H9 (cell line): Measurements from ENCODE around the gene WDR74. TPM values are rescaled to one million over a fixed set of nuclear protein-coding genes. Genes with fewer than 3 reads are reported as not detected.
A peak's percentile ranks its signal among the peaks of the same experiment; 100 is the strongest.

ENCODE experiments used
- DNase-seq: peaks from one replicate; pipeline ENCODE4 v3.0.0-alpha.2; 2017
- H2AFZ ChIP-seq: one replicate; pipeline ENCODE4 v1.6.1; 2013; ENCODE audit warnings: mild to moderate bottlenecking, low read length, control low read depth, moderate library complexity
- H2AK5ac ChIP-seq: 2 replicates; pipeline ENCODE4 v1.6.1; 2013; ENCODE audit warnings: low read length, control low read depth, mixed read lengths; ENCODE audit not compliant: insufficient read length
- H2BK120ac ChIP-seq: one replicate; pipeline ENCODE4 v1.6.1; 2013; ENCODE audit warnings: low read depth, mild to moderate bottlenecking, low read length, control low read depth, inconsistent platforms; ENCODE audit not compliant: poor library complexity, severe bottlenecking
- H2BK12ac ChIP-seq: 2 replicates; pipeline ENCODE4 v1.6.1; 2013; ENCODE audit warnings: low read length, control low read depth, mixed read lengths, low read depth; ENCODE audit not compliant: insufficient read length
- H2BK15ac ChIP-seq: 2 replicates; pipeline ENCODE4 v1.6.1; 2013; ENCODE audit warnings: low read depth, low read length, control low read depth
- H2BK20ac ChIP-seq: one replicate; pipeline ENCODE4 v1.6.1; 2013; ENCODE audit warnings: low read depth, mild to moderate bottlenecking, low read length, control low read depth, inconsistent platforms; ENCODE audit not compliant: poor library complexity, severe bottlenecking
- H2BK5ac ChIP-seq: 2 replicates; pipeline ENCODE4 v1.6.1; 2013; ENCODE audit warnings: low read length, control low read depth, mixed read lengths; ENCODE audit not compliant: insufficient read length
- H3K14ac ChIP-seq: 2 replicates; pipeline ENCODE4 v1.6.1; 2013; ENCODE audit warnings: low read length, control low read depth; ENCODE audit not compliant: insufficient read depth
- H3K18ac ChIP-seq: 2 replicates; pipeline ENCODE4 v1.6.1; 2013; ENCODE audit warnings: low read depth, mild to moderate bottlenecking, mixed read lengths, low read length, control low read depth; ENCODE audit not compliant: insufficient read length
- H3K23ac ChIP-seq: 2 replicates; pipeline ENCODE4 v1.6.1; 2013; ENCODE audit warnings: low read length, control low read depth, mixed read lengths, low read depth; ENCODE audit not compliant: insufficient read length
- H3K23me2 ChIP-seq: 2 replicates; pipeline ENCODE4 v1.6.1; 2013; ENCODE audit warnings: low read depth, mild to moderate bottlenecking, mixed read lengths, low read length, control low read depth; ENCODE audit not compliant: insufficient read length, poor library complexity, severe bottlenecking
- H3K27ac ChIP-seq: 2 replicates; pipeline ENCODE4 v1.5.1; 2013; ENCODE audit warnings: low read length, control low read depth, mixed read lengths, low read depth; ENCODE audit not compliant: insufficient read length
- H3K27me3 ChIP-seq: 2 replicates; pipeline ENCODE4 v1.6.1; 2013; ENCODE audit warnings: low read length, control low read depth, inconsistent platforms; ENCODE audit not compliant: insufficient read depth
- H3K4ac ChIP-seq: 2 replicates; pipeline ENCODE4 v1.6.1; 2013; ENCODE audit warnings: low read depth, mild to moderate bottlenecking, control low read depth, inconsistent platforms, low read length, moderate library complexity
- H3K4me1 ChIP-seq: 2 replicates; pipeline ENCODE4 v1.6.1; 2013; ENCODE audit warnings: low read length, control low read depth, inconsistent platforms; ENCODE audit not compliant: insufficient read depth
- H3K4me2 ChIP-seq: 2 replicates; pipeline ENCODE4 v1.6.1; 2013; ENCODE audit warnings: low read length, control low read depth, mixed read lengths; ENCODE audit not compliant: insufficient read length, insufficient read depth
- H3K56ac ChIP-seq: 2 replicates; pipeline ENCODE4 v1.6.1; 2013; ENCODE audit warnings: low read depth, mild to moderate bottlenecking, mixed read lengths, low read length, control low read depth; ENCODE audit not compliant: insufficient read length
- H3K79me1 ChIP-seq: 2 replicates; pipeline ENCODE4 v1.6.1; 2013; ENCODE audit warnings: low read depth, mild to moderate bottlenecking, moderate library complexity, low read length, control low read depth, inconsistent platforms; ENCODE audit not compliant: insufficient read depth, poor library complexity, severe bottlenecking
- H3K79me2 ChIP-seq: 2 replicates; pipeline ENCODE4 v1.6.1; 2013; ENCODE audit warnings: low read length, control low read depth, inconsistent platforms; ENCODE audit not compliant: insufficient read depth
- H3K9ac ChIP-seq: 2 replicates; pipeline ENCODE4 v1.6.1; 2013; ENCODE audit warnings: low read length, control low read depth, mixed read lengths; ENCODE audit not compliant: insufficient read length; ENCODE audit errors: extremely low read depth
- H3K9me3 ChIP-seq: one replicate; pipeline ENCODE4 v1.6.1; 2013; ENCODE audit warnings: low read depth, low read length, inconsistent platforms; ENCODE audit not compliant: control insufficient read depth
- H3T11ph ChIP-seq: one replicate; pipeline ENCODE4 v1.6.1; 2013; ENCODE audit warnings: mild to moderate bottlenecking, low read length, control low read depth, inconsistent platforms
- H4K20me1 ChIP-seq: one replicate; pipeline ENCODE4 v1.6.1; 2013; ENCODE audit not compliant: control insufficient read depth, insufficient read length, insufficient read depth
- H4K5ac ChIP-seq: 2 replicates; pipeline ENCODE4 v1.6.1; 2013; ENCODE audit warnings: low read depth, mild to moderate bottlenecking, mixed read lengths, low read length, control low read depth; ENCODE audit not compliant: insufficient read length
- H4K8ac ChIP-seq: replicated peaks from 2 replicates; pipeline ENCODE4 v1.6.1; 2013; ENCODE audit warnings: low read length, control low read depth, mixed read lengths, low read depth; ENCODE audit not compliant: insufficient read length
- H4K91ac ChIP-seq: 2 replicates; pipeline ENCODE4 v1.6.1; 2013; ENCODE audit warnings: low read depth, mild to moderate bottlenecking, moderate library complexity, mixed read lengths, low read length, control low read depth; ENCODE audit not compliant: insufficient read length
- H3K27ac Mint-ChIP-seq, 3 experiments: 2 replicates in 2 of 3; 3 replicates in 1 of 3; pipeline ENCODE4 v1.8.0; 2020 to 2021; ENCODE audit warnings: mixed read lengths in 3 of 3, mild to moderate bottlenecking in 1 of 3, moderate library complexity in 1 of 3
- H3K27me3 Mint-ChIP-seq: 2 replicates; pipeline ENCODE4 v1.8.0; 2021; ENCODE audit warnings: low read depth, mild to moderate bottlenecking, moderate library complexity, mixed read lengths
- H3K36me3 Mint-ChIP-seq, 3 experiments: 2 replicates in 2 of 3; 3 replicates in 1 of 3; pipeline ENCODE4 v1.8.0; 2020 to 2021; ENCODE audit warnings: low read depth in 3 of 3, mixed read lengths in 3 of 3; ENCODE audit not compliant: insufficient read depth in 1 of 3
- H3K4me1 Mint-ChIP-seq, 2 experiments: 2 replicates each; pipeline ENCODE4 v1.8.0; 2020; ENCODE audit warnings: mixed read lengths in 2 of 2
- H3K4me3 Mint-ChIP-seq, 2 experiments: 2 replicates in 1 of 2; 3 replicates in 1 of 2; pipeline ENCODE4 v1.8.0; 2020 to 2021; ENCODE audit warnings: mild to moderate bottlenecking in 2 of 2, mixed read lengths in 2 of 2, moderate library complexity in 1 of 2
- H3K9me3 Mint-ChIP-seq, 2 experiments: 2 replicates in 1 of 2; 3 replicates in 1 of 2; pipeline ENCODE4 v1.8.0; 2020; ENCODE audit warnings: mild to moderate bottlenecking in 2 of 2, mixed read lengths in 2 of 2, moderate library complexity in 1 of 2
- WGBS: extraction: QIAGEN DNeasy Blood & Tissue Kit; methylation state at CpG from one replicate; pipeline ENCODE4 v1.1.7; 2013; ENCODE audit warnings: missing lambda C conversion rate, low lambda C conversion rate, mixed read lengths; ENCODE audit not compliant: insufficient read length; ENCODE audit errors: extremely low coverage; 5-methylcytosine and 5-hydroxymethylcytosine counted together
- total RNA-seq: library from RNA; stranded (reverse); gene quantifications from 2 replicates; pipeline ENCODE4 v1.2.1, GENCODE V29; 2021
- TF ChIP-seq, protein P1 (sequence below): fragments of 200-600 bp; sonication (generic); conservative IDR thresholded peaks from 3 replicates; pipeline ENCODE4 v1.8.0; 2021; ENCODE audit warnings: antibody characterized with exemption, mild to moderate bottlenecking

WDR74 gene
- total RNA-seq, 1 experiment from 2014 or later: 121 TPM

DNA sequence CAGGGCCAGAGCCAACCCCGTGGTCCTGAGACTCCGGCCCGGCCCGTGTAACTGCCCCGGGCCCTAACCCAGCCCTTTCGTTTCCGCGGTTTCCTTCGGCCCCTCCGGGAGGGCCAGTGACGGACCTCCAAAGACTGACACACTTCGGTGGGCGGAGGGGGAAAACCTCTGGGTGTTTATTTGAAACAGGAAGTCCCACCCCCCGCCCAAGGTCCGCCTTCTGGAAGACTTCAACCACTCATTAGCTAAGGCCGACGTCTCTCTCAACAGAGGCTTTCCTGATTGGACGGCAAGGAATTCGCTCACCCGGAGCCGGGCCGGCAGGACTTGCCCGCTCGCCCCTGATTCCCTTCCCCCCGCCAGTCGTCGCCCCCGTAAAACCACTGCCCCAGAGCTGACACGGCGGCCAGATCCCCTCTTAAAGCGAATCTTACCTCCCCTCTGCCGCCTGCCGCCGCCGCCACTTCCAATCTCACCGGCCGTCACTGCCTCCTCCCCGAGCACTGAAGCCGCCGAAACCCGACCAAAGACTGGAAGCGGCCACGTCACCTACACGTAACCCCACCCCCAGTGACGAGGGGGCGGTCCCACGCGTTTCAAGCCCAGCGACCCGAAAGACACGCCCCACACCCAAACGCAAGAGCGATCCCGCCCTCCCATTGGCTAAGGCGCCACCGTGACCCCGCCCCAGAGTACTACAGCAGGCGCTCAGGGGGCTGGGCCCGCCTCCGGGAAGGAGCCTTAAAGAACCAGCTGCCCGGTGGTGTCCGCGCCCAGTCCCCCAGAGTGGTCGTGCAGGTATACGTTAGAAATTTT, 7.7 kb downstream of the WDR74 start, which contains the start of gene STX5:
Gene STX5, minus strand, starts transcription at position 532 of the 816 bp plus-strand sequence. CDS start 808 bp downstream, outside the sequence.
- no peak within 1 kb of the TSS; the same call in 1 of the 2 replicates for H3K4ac ChIP-seq
- peak within 1 kb of the TSS; percentile 99 for H3K18ac ChIP-seq
- peak within 1 kb of the TSS; percentile 99 to 100 for H3K4me3 Mint-ChIP-seq
- peak within 1 kb of the TSS; percentile 97 for H3K4me2 ChIP-seq
- H3T11ph ChIP-seq: no peak within 1 kb of the TSS
- no peak within 1 kb of the TSS for H2AFZ ChIP-seq
- H3K23me2 ChIP-seq: peaks cover 10% of the 10 kb centered on the region
- H3K79me1 ChIP-seq: no peaks in the 10 kb centered on the region
- no peak within 1 kb of the TSS for H2BK15ac ChIP-seq
- H2BK12ac ChIP-seq: no peak within 1 kb of the TSS
- H4K20me1 ChIP-seq: no peaks in the 10 kb centered on the region
- H3K9ac ChIP-seq: peak within 1 kb of the TSS; percentile 86
- DNase-seq: peak; percentile 99
- H4K5ac ChIP-seq: no peak within 1 kb of the TSS
- H2BK120ac ChIP-seq: no peak within 1 kb of the TSS
- no peaks in the 10 kb centered on the region for H3K4me1 ChIP-seq
- no peak within 1 kb of the TSS for H2BK20ac ChIP-seq
- TF ChIP-seq, protein P1, sequence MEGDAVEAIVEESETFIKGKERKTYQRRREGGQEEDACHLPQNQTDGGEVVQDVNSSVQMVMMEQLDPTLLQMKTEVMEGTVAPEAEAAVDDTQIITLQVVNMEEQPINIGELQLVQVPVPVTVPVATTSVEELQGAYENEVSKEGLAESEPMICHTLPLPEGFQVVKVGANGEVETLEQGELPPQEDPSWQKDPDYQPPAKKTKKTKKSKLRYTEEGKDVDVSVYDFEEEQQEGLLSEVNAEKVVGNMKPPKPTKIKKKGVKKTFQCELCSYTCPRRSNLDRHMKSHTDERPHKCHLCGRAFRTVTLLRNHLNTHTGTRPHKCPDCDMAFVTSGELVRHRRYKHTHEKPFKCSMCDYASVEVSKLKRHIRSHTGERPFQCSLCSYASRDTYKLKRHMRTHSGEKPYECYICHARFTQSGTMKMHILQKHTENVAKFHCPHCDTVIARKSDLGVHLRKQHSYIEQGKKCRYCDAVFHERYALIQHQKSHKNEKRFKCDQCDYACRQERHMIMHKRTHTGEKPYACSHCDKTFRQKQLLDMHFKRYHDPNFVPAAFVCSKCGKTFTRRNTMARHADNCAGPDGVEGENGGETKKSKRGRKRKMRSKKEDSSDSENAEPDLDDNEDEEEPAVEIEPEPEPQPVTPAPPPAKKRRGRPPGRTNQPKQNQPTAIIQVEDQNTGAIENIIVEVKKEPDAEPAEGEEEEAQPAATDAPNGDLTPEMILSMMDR: no peak
- H3K9me3 Mint-ChIP-seq: no peaks in the 10 kb centered on the region; a peak in 1 of 5 replicates
- no peak within 1 kb of the TSS for H3K27ac ChIP-seq
- peak within 1 kb of the TSS; percentile 41 for H2BK5ac ChIP-seq
- H3K56ac ChIP-seq: no peak within 1 kb of the TSS
- H3K23ac ChIP-seq: no peak within 1 kb of the TSS
- no peak within 1 kb of the TSS for H4K91ac ChIP-seq
- peaks cover 29 to 58% (median 54%) of the 10 kb centered on the region in 3 experiments for H3K36me3 Mint-ChIP-seq
- H3K27me3 Mint-ChIP-seq: no peaks in the 10 kb centered on the region
- WGBS: no CpG with 5 or more reads among the region's 65 CpGs
- no peak within 1 kb of the TSS for H4K8ac ChIP-seq
- no peaks in the 10 kb centered on the region for H3K9me3 ChIP-seq
- H3K27ac Mint-ChIP-seq: peak within 1 kb of the TSS; percentile 100
- peaks cover 4% of the 10 kb centered on the region; the same call in 1 of the 2 replicates for H3K79me2 ChIP-seq
- no peak within 1 kb of the TSS for H2AK5ac ChIP-seq
- H3K27me3 ChIP-seq: no peaks in the 10 kb centered on the region
- H3K4me1 Mint-ChIP-seq: peaks cover 17 to 24% of the 10 kb centered on the region in 2 experiments
- H3K14ac ChIP-seq: peak within 1 kb of the TSS; percentile 99
